GM19025 (cell line): ENCODE data around the gene DOHH.
A peak's percentile ranks its signal among the peaks of the same experiment; 100 is the strongest.

Experiments
- ATAC-seq: cut with Tn5 transposase; IDR thresholded peaks from one replicate; pipeline ENCODE4 v1.9.1; 2021; ENCODE audit warnings: mild to moderate bottlenecking, low read depth, moderate library complexity; ENCODE audit not compliant: unreplicated experiment

Gene DOHH

GRCh38 chr19:3505598-3506383, 5.3 kb upstream of the DOHH start, which contains the start of gene FZR1:
Gene FZR1, plus strand, starts transcription at chr19:3506311. Its CDS starts 16,679 bp downstream, at chr19:3522990.
- ATAC-seq = peak; percentile 94

DNA sequence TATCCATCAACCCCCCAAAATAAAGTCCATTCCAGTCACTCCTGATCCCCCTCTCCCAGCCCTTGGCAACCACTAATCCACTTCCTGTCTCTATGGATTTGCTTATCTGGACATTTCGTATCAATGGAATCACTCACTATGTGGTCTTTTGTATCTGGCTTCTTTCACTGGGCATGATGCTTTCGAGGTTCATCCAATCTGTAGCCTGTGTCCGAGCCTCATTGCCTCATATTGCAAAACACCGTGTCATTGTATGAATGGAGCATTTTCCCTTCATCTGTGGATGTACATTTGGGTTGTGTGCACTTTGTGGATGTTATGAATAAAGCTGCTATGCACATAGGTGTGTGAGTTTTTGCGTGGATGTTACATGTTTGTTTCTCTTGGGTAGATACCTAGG, 4.3 kb upstream of the DOHH start:
- no peak for ATAC-seq

- ATAC-seq = no peak
These were observed 2.6 kb upstream of the DOHH start for GRCh38 chr19:3503036-3503572.

DNA sequence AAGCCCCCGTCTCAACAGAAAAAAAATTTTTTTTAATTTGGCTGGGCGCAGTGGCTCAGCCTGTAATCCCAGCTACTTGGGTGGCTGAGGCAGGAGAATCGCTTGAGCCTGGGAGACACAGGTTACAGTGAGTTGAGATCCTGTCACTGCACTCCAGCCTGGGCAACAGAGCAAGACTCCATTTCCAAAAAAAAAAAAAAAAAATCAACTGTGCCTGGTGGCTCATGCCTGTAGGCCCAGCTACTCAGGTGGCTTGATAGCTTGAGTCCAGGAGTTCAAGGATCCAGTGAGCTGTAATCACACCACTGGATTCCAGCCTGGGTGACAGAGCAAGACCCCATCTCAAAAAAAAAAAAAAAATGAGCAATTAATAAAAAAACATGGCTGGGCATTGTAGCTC, 1.3 kb upstream of the DOHH start:
- no peak for ATAC-seq

GRCh38 chr19:3499738-3500428, 591 bp downstream of the DOHH start:
- ATAC-seq = no peak

DNA sequence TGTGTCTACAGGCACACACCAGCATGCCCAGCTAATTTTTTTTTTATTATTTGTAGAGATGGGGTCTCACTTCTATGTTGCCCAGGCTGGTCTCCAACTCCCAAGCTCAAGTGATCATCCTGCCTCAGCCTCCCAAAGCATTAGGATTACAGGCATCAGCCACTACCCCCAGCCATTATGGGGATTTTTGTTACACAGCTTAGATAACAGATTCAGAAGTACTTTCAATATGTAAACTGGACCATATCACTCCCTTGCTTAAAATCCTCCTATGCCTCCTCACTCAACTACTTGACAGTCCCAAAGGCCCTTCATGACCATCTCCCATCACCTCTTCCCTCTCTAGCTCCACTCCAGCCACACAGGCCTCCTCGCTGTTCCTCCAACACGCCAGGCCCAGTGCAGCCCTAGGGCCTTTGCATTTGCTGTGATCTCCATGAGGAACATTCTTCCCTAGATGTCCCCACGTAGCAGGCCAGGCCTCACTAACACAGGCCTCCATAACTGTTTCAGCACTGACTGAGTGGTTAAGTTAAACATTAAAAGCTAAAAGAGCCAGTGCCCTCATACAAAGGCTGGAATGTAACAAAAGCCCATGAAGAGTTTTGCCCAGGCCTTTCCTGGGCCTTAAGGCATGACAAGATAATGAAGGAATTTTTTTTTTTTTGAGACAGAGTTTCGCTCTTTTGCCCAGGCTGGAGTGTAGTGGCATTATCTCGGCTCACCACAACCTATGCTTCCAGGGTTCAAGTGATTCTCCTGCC, 2.5 kb downstream of the DOHH start:
- no peak for ATAC-seq

- ATAC-seq = no peak
These were observed 3.8 kb downstream of the DOHH start for GRCh38 chr19:3496392-3497273.

DNA sequence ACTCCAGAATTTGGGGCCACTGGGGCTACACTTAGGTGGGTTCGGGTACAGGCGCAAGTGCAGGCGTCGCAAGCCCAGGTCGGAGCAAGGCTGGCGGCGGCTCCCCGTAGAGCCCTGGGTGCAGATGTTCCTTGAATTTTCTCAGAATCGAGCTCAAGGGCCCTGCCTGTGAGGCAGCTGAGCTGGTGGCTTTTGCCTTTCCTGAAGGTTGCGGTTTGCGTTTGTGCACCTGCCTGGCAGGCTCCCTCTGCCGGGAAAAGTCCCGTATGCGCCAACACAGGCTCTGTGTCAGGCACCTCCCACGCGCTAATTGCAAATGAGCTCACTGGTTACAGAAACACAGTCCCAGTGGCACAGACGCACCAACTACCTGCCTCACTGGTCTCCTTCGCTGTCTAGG, 5.9 kb downstream of the DOHH start:
- no peak for ATAC-seq

DNA sequence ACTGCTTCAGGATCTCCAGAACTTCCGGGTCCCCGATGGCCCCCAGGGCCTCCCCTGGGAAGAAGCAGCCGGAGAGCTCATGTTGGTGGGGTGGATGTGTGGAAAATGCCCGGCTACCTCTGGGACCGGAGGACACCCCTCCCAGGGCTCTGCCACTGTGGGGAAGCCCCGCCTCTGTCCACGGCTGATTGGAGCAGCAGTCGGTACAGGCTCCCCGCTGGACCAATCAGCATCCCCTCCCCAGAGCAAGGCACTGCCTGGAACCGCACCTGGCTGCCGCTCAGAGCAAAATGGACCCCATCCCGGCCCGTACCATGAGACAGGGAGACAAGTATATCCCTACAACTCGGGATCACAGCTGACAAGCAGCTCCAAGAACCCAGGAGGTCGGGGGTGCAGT, 6.4 kb downstream of the DOHH start:
- no peak for ATAC-seq

DNA sequence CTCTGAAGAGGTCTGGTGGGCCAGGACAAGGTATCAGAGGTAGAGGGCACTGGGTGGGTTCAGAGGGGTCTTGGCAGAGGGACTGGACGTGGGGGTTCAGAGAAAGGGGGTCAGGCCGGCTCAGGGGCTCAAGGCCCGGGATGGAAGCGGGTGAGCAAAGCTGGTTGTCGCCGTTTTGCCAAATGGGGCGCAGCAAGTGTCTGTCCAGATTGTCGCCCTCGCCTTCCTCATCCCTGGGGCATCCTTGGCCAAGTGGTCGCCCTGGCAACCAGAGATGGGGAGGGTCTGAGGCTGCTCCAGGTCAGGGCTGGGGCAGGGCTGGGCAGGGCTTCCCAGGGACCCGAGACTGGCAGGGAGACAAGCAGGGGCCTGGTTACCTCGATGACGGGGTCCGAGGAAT, 6.8 kb downstream of the DOHH start:
- no peak for ATAC-seq

GRCh38 chr19:3492919-3493318, 7.6 kb downstream of the DOHH start:
- no peak for ATAC-seq

DNA sequence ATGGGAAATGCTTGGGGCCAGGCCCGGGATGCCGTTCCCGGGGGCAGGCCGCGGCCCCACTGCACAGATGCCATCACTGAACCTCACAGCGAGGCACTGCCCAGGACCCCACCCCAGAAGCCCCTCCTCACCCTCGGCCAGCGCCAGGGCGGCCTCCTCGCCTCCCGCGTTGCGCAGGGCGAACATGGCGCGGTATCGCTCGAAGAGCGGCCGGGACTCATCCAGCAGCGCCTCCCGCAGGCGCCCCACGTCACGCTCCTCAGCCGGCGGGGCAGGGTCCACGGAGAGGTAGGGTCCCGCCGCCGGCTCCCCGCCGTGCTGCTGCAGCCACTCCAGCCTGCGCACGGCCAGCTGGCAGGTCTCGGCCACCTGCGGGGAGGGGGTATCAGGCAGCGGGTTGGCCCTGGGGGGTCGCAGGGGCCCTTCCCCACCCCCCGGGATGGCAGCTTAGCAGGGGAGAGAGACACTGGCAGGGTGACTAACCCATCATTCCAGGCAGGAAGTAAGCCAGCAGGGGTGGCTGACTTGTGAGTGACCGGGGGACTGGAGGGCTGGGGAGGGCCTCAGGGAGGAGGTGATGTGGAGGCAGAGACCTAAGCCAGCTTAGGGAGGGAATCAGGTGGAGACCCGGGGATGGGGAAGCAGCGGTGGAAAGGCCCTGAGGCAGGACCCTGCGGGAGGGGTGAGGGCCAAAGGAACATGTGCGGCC, 8.2 kb downstream of the DOHH start:
- ATAC-seq = no peak

GRCh38 chr19:3491396-3492119, 8.9 kb downstream of the DOHH start:
- no peak for ATAC-seq

DNA sequence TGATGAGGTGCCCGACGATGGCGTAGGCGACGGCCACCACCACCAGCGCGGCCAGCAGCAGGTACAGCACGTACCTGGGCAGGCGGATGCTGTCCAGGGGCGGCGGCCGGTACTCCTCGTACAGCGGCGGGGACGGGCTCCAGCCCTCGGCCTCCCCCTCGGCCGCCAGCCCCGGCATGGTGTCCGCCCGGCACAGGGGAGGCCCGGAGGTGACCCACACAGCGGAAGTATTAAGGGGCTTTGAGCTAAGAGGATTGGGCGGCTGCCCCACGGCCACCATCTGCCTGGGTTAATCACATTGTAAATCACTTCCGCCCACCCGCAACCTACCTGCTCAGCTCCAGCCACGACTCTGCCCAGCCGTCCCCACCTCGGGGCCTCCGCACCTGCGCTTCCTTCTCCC, 17.2 kb downstream of the DOHH start, which contains the start of gene SMIM44:
Gene SMIM44 (minus strand): TSS at position 216 of the 403 bp plus-strand sequence. CDS start 38 bp downstream, at position 178.
- no peak for ATAC-seq

DNA sequence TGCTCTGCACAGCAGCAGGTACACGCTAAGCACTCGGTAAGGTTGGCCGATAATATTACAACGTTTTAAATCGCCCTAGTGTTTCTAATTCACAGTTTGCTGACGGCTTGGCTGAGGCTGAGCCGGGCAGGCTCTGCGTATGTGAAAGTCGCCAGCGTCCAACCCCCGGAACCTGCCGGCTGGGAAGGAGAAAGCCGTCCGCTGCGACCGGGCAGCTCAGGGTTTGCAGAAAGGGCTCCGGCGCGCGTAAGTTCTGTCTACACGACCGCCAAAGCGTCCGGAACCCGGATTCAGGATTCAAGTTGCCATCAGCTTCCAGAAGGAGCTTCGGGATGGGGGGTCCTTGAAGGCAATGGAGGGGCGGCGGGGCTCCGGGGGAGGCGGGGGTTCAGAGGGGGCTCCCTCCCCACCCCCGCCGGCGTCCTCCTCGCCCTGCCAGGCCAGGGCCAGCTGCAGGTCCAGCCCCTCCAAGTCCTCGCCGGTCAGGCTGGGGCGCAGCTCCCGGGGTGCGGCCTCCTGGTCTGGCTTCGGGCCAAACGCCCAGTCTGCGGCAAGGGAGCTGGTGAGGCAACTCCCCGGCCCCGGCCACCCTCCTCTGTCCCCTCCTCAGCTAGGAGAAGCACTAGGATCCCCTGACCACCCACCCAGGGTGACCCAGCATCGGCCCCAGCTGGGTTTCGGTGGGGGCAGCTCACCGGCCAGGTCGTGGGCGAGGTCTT, 17.8 kb downstream of the DOHH start:
- no peak for ATAC-seq

DNA sequence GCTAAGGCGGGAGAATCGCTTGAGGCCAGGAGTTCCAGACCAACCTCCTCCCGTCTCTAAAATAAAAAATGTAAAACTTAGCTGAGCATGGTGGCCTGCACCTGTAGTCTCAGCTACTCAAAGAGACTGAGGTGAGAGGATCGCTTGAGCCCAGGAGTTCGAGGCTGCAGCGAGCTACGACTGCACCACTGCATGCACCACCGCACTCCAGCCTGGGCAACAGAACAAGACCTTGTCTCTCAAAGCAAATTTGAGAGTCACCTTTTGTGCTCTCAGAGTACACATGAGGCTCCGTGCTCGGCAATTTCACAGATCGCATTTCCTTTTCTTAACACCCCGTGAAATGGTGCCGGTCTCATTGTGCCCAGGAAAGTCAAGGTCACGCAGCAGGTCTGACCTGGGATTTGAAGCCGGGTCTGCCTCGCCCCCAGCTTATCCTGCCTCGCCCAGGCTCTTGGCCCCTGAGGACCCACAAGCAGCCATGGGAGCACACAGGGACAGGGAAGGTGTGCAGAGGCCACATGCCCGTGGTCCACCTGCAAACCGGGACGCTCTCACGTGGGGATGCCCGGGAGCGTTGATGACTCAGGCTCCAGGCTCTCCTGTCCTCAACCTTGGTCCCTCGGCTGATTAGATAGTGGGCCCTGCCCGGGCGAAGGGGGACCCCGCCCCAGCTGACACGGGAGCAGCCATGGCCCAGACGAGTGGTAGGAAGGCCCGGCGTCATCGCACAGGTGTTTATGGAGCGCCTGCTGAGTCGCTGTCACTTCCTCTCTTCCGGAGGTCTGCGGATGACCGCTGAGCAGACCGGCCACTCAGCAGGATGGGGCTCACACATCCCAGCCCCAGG, 19.0 kb downstream of the DOHH start:
- ATAC-seq = no peak
